ENCODE data around the gene OLFM2.

OLFM2 gene

DNA sequence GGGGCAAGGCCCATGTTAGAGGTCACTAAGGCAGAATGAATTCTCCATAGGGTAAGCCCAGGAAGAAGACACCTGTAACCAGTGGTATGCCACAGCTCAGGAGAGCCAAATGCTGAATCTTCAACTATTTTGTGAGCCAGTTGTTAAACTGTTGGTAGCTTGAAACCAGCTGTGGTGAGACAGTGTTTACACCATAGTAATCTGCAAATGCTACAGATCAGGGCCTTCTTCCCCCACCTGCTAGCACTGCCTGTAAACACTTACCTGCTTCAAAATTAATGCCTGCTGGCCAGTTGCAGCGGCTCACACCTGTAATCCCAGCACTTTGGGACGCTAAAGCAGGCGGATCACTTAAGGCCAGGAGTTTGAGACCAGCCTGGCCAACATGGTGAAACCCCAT is 129.5 kb downstream of the OLFM2 start:
- DNase-seq (ENCODE audit: low read depth): no peak
- H3K4me3 ChIP-seq (ENCODE audit: low read depth, low read length): no peak overlapping the region
- no peak for TF ChIP-seq CTCF (IDR thresholded peaks at IDR 0.05; ENCODE audit: control insufficient read depth, extremely low read depth, insufficient read depth)

All from LNCaP clone FGC (cell line).